Subcutaneous adipose tissue (tissue), 4 donors: ENCODE results near the gene TRMT6. TPM values are rescaled to one million over a fixed set of nuclear protein-coding genes. Genes with fewer than 3 reads are reported as not detected.

ENCODE experiments used
- CTCF ChIP-seq: fragments of 450-650 bp; IDR thresholded peaks from one replicate; pipeline ENCODE4 v1.5.1; 2016; ENCODE audit warnings: low read depth, mild to moderate bottlenecking, control low read depth, antibody characterized with exemption, moderate library complexity
- total RNA-seq, 4 donors: library from RNA; depleted of rRNA; stranded (reverse); fragments of >200 nt; gene quantifications; one replicate each; pipeline ENCODE4 v1.1.0, GENCODE V29; 2016

Gene TRMT6
- total RNA-seq, 4 donors from 2014 or later: 6.4 to 9.6 (median 8.1) TPM

GRCh38 chr20:5919626-5920544, 30.4 kb downstream of the TRMT6 start:
- no peak for TF ChIP-seq CTCF

- no peak for TF ChIP-seq CTCF
These were observed 31.3 kb downstream of the TRMT6 start for GRCh38 chr20:5918856-5919625.

DNA sequence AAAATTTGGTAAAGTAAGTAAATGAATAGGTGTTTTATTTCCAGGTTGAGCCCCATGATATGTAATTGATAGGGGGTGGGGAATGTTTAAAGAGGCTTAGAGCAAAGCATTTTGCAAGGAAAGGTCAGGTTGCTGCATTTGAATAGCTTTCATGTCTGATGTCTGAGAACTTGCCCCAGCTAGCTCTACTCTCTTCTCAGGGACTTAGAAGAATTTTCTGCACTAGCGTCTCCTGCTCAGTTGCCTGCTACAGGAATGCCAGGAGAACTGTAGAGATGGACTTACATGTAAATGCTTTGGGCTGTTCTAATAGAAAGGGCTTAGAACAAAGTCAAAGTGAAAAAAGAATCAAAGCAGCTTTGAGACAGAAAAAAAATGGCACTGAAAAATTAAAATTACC, 35.5 kb downstream of the TRMT6 start:
- no peak for TF ChIP-seq CTCF

- no peak for TF ChIP-seq CTCF
These were observed 37.2 kb downstream of the TRMT6 start for GRCh38 chr20:5913166-5913565.

DNA sequence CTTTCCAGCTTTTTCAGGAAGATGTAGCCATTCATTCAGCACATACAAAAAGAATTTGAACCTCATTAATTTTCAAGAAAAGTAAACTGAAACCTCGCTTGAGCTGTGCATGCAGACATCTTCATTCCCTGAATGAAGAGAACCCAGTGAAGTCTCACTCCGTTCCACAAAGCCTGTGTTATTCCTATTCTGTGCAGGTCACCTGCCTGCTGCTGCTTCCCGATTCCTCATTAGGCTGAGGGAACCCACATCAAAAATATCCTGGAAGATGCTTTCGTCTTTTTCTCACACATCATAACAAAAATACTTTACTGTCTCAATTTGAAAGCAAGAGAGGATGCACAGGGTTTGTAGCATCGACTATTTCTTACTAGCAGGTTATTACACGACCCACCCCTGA, 40.1 kb downstream of the TRMT6 start:
- TF ChIP-seq CTCF: no peak

DNA sequence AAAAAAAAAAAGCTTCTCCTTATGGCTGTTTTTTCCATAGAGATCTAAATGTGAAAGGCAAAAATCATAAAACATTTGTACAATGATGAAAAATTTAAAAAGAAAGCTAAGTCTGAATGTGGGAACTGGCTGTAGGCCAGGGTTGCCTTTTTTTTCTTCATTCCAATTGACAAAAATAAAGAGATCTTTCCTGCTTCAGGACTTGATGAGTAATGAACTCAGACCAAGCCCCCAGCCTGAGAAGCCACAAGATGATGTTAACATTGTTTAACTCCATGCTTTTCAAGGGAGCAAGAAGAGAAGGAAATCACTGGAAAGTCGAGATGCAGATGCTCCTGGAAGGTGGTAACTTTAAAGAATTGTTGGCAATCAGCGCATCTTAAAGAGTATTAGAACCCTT, 41.4 kb downstream of the TRMT6 start:
- TF ChIP-seq CTCF: no peak

- TF ChIP-seq CTCF: no peak
These were observed 49.4 kb downstream of the TRMT6 start for GRCh38 chr20:5900908-5901307.
